GM12878 (cell line): Measurements from ENCODE around the gene GJA1.

ENCODE experiments used
- BRCA1 ChIP-seq: IDR thresholded peaks from 2 replicates; pipeline ENCODE4 v1.6.1; 2011; ENCODE audit warnings: low read depth, low read length, improper control_type of control experiment
- EGR1 ChIP-seq, 2 experiments: IDR thresholded peaks; 1 replicate in 1 of 2; 2 replicates in 1 of 2; pipeline ENCODE4 v1.6.1; 2011 to 2012; ENCODE audit warnings: low read depth in 2 of 2, low read length in 2 of 2, borderline replicate concordance in 1 of 2, mild to moderate bottlenecking in 1 of 2, moderate library complexity in 1 of 2
- EZH2 ChIP-seq: IDR thresholded peaks from 2 replicates; pipeline ENCODE4 v1.6.1; 2012; ENCODE audit warnings: low read depth, mild to moderate bottlenecking, control low read depth, inconsistent platforms, low read length, borderline replicate concordance; ENCODE audit not compliant: control insufficient read depth
- KDM1A ChIP-seq: fragments of 200-600 bp; sonication (generic); IDR thresholded peaks from 2 replicates; pipeline ENCODE4 v1.6.1; 2016; ENCODE audit warnings: borderline replicate concordance
- MYB ChIP-seq: fragments of 150-350 bp; IDR thresholded peaks from 2 replicates; pipeline ENCODE4 v1.6.1; 2014; ENCODE audit warnings: mild to moderate bottlenecking, low read depth, low read length, borderline replicate concordance
- SMAD1 ChIP-seq: fragments of 450-650 bp; IDR thresholded peaks from 2 replicates; pipeline ENCODE4 v1.6.1; 2018; ENCODE audit warnings: mild to moderate bottlenecking, low read depth; ENCODE audit not compliant: partially characterized antibody
- SMC3 ChIP-seq: IDR thresholded peaks from 2 replicates; pipeline ENCODE4 v1.6.1; 2011; ENCODE audit warnings: low read length, improper control_type of control experiment, borderline replicate concordance
- TCF12 ChIP-seq: IDR thresholded peaks from 2 replicates; pipeline ENCODE4 v1.6.1; 2011; ENCODE audit warnings: low read depth, mild to moderate bottlenecking, low read length
- ZNF274 ChIP-seq: IDR thresholded peaks from one replicate; pipeline ENCODE4 v1.8.0; 2011; ENCODE audit not compliant: insufficient read length, insufficient read depth

DNA sequence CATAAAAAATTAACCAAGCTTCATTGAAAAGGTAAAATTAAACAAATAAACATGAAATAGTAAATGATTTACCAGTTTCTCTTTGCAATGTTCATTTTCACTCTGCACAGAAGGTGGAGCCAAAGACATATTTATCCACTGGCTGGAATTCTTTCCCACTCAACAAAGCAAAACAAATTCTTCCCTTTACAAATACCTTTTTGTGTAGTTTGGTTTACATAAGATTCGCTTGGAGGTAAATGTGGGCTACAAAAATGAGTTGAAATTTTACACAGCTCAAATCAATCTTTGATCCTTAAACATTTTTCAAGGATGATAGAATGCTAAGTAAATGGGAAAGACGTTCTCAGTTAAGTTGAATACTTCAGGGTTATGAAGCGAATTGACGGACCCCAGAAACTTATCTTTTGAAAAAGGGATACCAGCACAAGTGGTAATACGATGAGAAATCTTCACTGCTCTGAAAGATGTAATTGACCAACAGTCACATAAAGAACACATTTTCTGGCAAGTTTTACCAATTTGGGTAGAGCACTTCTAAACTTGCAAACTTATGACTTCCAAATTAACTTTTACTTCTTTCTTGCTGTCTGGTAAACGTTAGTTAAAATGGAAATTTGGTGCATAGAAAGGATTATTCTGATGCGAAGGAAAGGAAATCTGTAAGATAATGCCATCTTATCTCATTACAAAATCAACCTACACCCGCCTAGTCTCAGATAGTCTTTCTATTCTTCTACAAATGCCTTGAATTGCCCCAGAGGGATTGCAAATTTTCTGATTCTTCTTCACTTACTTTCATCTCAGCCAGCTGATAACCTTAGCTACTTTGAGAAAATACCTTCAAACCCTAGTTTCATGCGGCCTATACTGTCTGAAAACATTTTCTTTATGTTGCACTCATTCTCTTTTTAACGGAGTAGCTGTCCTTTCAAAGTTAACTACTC, 4.7 kb upstream of the GJA1 start:
- TF ChIP-seq KDM1A (no peak), SMC3 (peak; percentile 65; the same call in 1 of the 2 replicates), BRCA1 (no peak), ZNF274 (no peak), MYB (no peak), SMAD1 (no peak), TCF12 (no peak), EGR1 (IDR thresholded peaks at IDR 0.05; ENCODE audit: borderline replicate concordance in 1 of 2, low read depth in 2 of 2, low read length in 2 of 2) (no peak), EZH2 (no peak)
